T-helper 2 cell treated with Interferon-gamma antibody and Interleukin-4, amounts not matched to agents 100 ng/mL and 5 ng/mL, for 36 hours (primary cell): ENCODE measurements around the gene SMIM35. TPM values are rescaled to one million over a fixed set of nuclear protein-coding genes. Genes with fewer than 3 reads are reported as not detected.

Experiments used
- intact Hi-C: fragments of 100-400 bp; cut with micrococcal nuclease; formaldehyde crosslinking; loops from one replicate; pipeline ENCODE4 v1.15.1; 2023
- total RNA-seq: library from RNA; stranded (reverse); gene quantifications from 2 replicates; pipeline ENCODE4 v1.2.3, GENCODE V29; 2022

The SMIM35 gene
- total RNA-seq, 1 donor from 2014 or later, result 3.9 TPM

GRCh38 chr11:118045191-118045590 is 41.6 kb downstream of the SMIM35 start:
- intact Hi-C loops, result no loop called here

- intact Hi-C loops, result loop anchor here (1.0 kb wide), 1 partner anchor 40 kb away; no protein-coding TSS in a partner anchor
Observed at GRCh38 chr11:118042796-118043195, 44.0 kb downstream of the SMIM35 start.

GRCh38 chr11:118042141-118042540 is 44.6 kb downstream of the SMIM35 start:
- intact Hi-C loops, result loop anchor here (1.0 kb wide), 1 partner anchor 40 kb away; no protein-coding TSS in a partner anchor

GRCh38 chr11:118033443-118033842 is 53.3 kb downstream of the SMIM35 start:
- intact Hi-C loops, result no loop called here

- intact Hi-C loops, result no loop called here
Observed at GRCh38 chr11:118028626-118029025, 58.1 kb downstream of the SMIM35 start.

- intact Hi-C loops, result no loop called here
Observed at GRCh38 chr11:118027694-118028093, 59.1 kb downstream of the SMIM35 start.

- intact Hi-C loops, result no loop called here
Observed at GRCh38 chr11:118021146-118021545, 65.6 kb downstream of the SMIM35 start.

- intact Hi-C loops, result no loop called here
Observed at GRCh38 chr11:118018401-118018800, 68.4 kb downstream of the SMIM35 start.

- intact Hi-C loops, result no loop called here
Observed at GRCh38 chr11:118017631-118018315, 69.0 kb downstream of the SMIM35 start.

- intact Hi-C loops, result no loop called here
Observed at GRCh38 chr11:118017111-118017510, 69.7 kb downstream of the SMIM35 start.

- intact Hi-C loops, result loop anchor here (1.0 kb wide), 1 partner anchor 8 kb away; no protein-coding TSS in a partner anchor
Observed at GRCh38 chr11:118016104-118016503, 70.7 kb downstream of the SMIM35 start.

- intact Hi-C loops, result no loop called here
Observed at GRCh38 chr11:118015385-118015841, 71.3 kb downstream of the SMIM35 start.

- intact Hi-C loops, result no loop called here
Observed at GRCh38 chr11:118014022-118014421, 72.7 kb downstream of the SMIM35 start.

GRCh38 chr11:118012083-118012669 is 74.6 kb downstream of the SMIM35 start:
- intact Hi-C loops, result no loop called here

GRCh38 chr11:118010738-118011461 is 75.9 kb downstream of the SMIM35 start:
- intact Hi-C loops, result loop anchor here (1.0 kb wide), 1 partner anchor 8 kb away; no protein-coding TSS in a partner anchor

GRCh38 chr11:118009864-118010737 is 76.7 kb downstream of the SMIM35 start:
- intact Hi-C loops, result no loop called here

- intact Hi-C loops, result loop anchor here (1.0 kb wide), 1 partner anchor 8 kb away; no protein-coding TSS in a partner anchor
Observed at GRCh38 chr11:118008271-118008911, 78.4 kb downstream of the SMIM35 start.

GRCh38 chr11:118007563-118008270 is 79.0 kb downstream of the SMIM35 start:
- intact Hi-C loops, result loop anchor here (1.0 kb wide), 3 partner anchors 9 to 44 kb away; no protein-coding TSS in a partner anchor

GRCh38 chr11:118007040-118007439 is 79.7 kb downstream of the SMIM35 start:
- intact Hi-C loops, result loop anchor here (1.0 kb wide), 2 partner anchors 39 to 44 kb away; no protein-coding TSS in a partner anchor

- intact Hi-C loops, result no loop called here
Observed at GRCh38 chr11:118006153-118006534, 80.6 kb downstream of the SMIM35 start.
